Suprapubic skin (tissue), 4 donors: Measurements from ENCODE around the gene PLEK. TPM values are rescaled to one million over a fixed set of nuclear protein-coding genes. Genes with fewer than 3 reads are reported as not detected.
"Not testable (repeated sequence)": the region's sequence is repeated elsewhere in the genome, so short reads cannot be mapped to it uniquely, and the experiment has no call there.

ENCODE experiments used
- DNase-seq, 2 donors: peaks; one replicate each; pipeline ENCODE4 v3.0.0-alpha.2; 2019; ENCODE audit warnings: low spot score in 2 of 2
- H3K27ac ChIP-seq: fragments of 200-600 bp; sonication (generic); one replicate; pipeline ENCODE4 v1.5.1; 2019
- H3K27me3 ChIP-seq: fragments of 200-600 bp; sonication (generic); one replicate; pipeline ENCODE4 v1.5.1; 2019
- H3K36me3 ChIP-seq: fragments of 200-600 bp; sonication (generic); one replicate; pipeline ENCODE4 v1.5.1; 2019
- H3K4me1 ChIP-seq: fragments of 200-600 bp; sonication (generic); one replicate; pipeline ENCODE4 v1.5.1; 2019
- H3K4me3 ChIP-seq: fragments of 200-600 bp; sonication (generic); one replicate; pipeline ENCODE4 v1.5.1; 2019; ENCODE audit warnings: mild to moderate bottlenecking
- H3K9me3 ChIP-seq: fragments of 200-600 bp; sonication (generic); one replicate; pipeline ENCODE4 v1.5.1; 2019
- EP300 ChIP-seq: sonication (generic); formaldehyde crosslinking; IDR thresholded peaks from one replicate; pipeline ENCODE4 v1.6.1; 2017; ENCODE audit warnings: antibody characterized with exemption
- POLR2AphosphoS5 ChIP-seq, 3 donors: sonication (generic); formaldehyde crosslinking; IDR thresholded peaks; one replicate each; pipeline ENCODE4 v1.6.1; 2017; ENCODE audit warnings: antibody characterized with exemption in 3 of 3
- WGBS: methylation state at CpG from one replicate; pipeline ENCODE4 v1.1.5; 2018; 5-methylcytosine and 5-hydroxymethylcytosine counted together
- total RNA-seq, 4 donors: library from RNA; depleted of rRNA; stranded (reverse); fragments of >200 nt; gene quantifications; one replicate each; pipeline ENCODE4 v1.1.0, GENCODE V29; 2016
- TF ChIP-seq, protein P1 (sequence below), 2 donors: fragments of 200-600 bp in 1 of 2; fragments of 450-650 bp in 1 of 2; sonication (generic) in 1 of 2; IDR thresholded peaks; one replicate each; pipeline ENCODE4 v1.5.1; 2016 to 2019; ENCODE audit warnings: antibody characterized with exemption in 2 of 2, mild to moderate bottlenecking in 1 of 2, moderate library complexity in 1 of 2

Gene PLEK
- total RNA-seq, 4 donors from 2014 or later = 1.1 to 2.6 (median 1.7) TPM

DNA sequence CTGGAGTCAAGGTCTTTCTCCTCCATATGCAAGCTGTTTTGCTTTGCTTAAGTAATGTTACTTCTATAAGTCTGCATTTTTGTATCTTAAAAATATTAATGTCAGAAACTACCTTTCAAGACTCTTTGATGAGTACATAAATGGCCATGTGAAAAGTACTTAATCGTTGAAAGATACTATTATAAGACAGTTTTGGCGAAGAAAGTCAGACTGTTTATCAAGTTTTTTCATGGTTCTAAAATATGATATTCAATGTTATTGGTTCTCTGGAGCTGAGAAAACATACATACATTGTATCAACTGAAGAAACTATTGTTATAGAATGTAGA lies 76.9 kb downstream of the PLEK start:
- H3K4me1 ChIP-seq = peaks cover 4% of the 10 kb centered on the region
- WGBS = 86% methylated on average over 2 of the region's 2 CpGs
- no peak overlapping the region for H3K4me3 ChIP-seq
- no peak for DNase-seq
- TF ChIP-seq POLR2AphosphoS5 (IDR thresholded peaks at IDR 0.05) = no peak
- no peak for TF ChIP-seq EP300
- TF ChIP-seq, protein P1, sequence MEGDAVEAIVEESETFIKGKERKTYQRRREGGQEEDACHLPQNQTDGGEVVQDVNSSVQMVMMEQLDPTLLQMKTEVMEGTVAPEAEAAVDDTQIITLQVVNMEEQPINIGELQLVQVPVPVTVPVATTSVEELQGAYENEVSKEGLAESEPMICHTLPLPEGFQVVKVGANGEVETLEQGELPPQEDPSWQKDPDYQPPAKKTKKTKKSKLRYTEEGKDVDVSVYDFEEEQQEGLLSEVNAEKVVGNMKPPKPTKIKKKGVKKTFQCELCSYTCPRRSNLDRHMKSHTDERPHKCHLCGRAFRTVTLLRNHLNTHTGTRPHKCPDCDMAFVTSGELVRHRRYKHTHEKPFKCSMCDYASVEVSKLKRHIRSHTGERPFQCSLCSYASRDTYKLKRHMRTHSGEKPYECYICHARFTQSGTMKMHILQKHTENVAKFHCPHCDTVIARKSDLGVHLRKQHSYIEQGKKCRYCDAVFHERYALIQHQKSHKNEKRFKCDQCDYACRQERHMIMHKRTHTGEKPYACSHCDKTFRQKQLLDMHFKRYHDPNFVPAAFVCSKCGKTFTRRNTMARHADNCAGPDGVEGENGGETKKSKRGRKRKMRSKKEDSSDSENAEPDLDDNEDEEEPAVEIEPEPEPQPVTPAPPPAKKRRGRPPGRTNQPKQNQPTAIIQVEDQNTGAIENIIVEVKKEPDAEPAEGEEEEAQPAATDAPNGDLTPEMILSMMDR (IDR thresholded peaks at IDR 0.05) = no peak
- H3K36me3 ChIP-seq = no peaks in the 10 kb centered on the region
- H3K9me3 ChIP-seq = no peaks in the 10 kb centered on the region
- no peak overlapping the region for H3K27ac ChIP-seq
- no peaks in the 10 kb centered on the region for H3K27me3 ChIP-seq

DNA sequence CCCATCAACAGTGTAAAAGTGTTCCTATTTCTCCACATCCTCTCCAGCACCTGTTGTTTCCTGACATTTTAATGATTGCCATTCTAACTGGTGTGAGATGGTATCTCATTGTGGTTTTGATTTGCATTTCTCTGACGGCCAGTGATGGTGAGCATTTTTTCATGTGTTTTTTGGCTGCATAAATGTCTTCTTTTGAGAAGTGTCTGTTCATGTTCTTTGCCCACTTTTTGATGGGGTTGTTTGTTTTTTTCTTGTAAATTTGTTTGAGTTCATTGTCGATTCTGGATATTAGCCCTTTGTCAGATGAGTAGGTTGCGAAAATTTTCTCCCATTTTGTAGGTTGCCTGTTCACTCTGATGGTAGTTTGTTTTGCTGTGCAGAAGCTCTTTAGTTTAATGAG lies 81.3 kb downstream of the PLEK start:
- not testable (repeated sequence) for H3K27me3 ChIP-seq, H3K9me3 ChIP-seq, DNase-seq, H3K27ac ChIP-seq, H3K36me3 ChIP-seq, H3K4me3 ChIP-seq, H3K4me1 ChIP-seq
- WGBS = 73% methylated on average over 3 of the region's 3 CpGs

Other genes starting within 250 kb of the PLEK start
- gene PNO1, start 207.4 kb upstream of the PLEK start, total RNA-seq = 10 to 100 TPM in 3 of 4 donors, 1 to 10 TPM in 1; 8.4 to 20.2 (median 15.5) TPM
- 10 to 100 TPM; 31.3 to 40.0 (median 36.2) TPM for gene PPP3R1, start 112.8 kb upstream of the PLEK start, total RNA-seq
- 10 to 100 TPM in 1 of 4 donors, 1 to 10 TPM in 3; 3.4 to 13.5 (median 6.6) TPM for gene CNRIP1, start 45.3 kb upstream of the PLEK start, total RNA-seq
- gene FBXO48, start 102.0 kb downstream of the PLEK start, total RNA-seq = 1 to 10 TPM; 1.1 to 2.7 (median 1.7) TPM
- gene APLF, start 102.3 kb downstream of the PLEK start, total RNA-seq = 10 to 100 TPM in 2 of 4 donors, 1 to 10 TPM in 2; 8.8 to 10.5 (median 9.9) TPM